ENCODE results near the gene ADGRF5.
"Not testable (repeated sequence)": the region's sequence is repeated elsewhere in the genome, so short reads cannot be mapped to it uniquely, and the experiment has no call there.

ADGRF5 gene

GRCh38 chr6:46882645-46883044, 39.1 kb downstream of the ADGRF5 start:
- DNase-seq, result peak; percentile 99

DNA sequence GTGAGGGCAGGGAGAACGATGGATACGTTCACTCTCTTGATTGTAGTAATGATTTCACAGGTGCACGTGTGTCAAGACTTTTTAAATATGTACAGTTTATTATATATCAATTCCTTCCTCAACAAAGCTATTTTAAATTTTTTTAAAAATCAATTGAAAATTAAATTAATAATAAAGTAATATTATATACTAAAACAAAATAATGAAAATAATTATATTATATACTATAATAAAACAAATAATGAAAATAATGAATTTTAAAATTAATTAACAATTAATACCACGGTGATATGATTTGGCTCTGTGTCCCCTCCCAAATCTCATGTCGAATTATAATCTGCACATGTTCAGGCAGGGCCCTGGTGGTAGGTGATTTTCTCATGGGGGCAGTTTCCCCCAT, 42.7 kb downstream of the ADGRF5 start:
- DNase-seq, result no peak

- DNase-seq, result peak; percentile 99
These were observed 45.6 kb downstream of the ADGRF5 start for GRCh38 chr6:46876126-46876525.

DNA sequence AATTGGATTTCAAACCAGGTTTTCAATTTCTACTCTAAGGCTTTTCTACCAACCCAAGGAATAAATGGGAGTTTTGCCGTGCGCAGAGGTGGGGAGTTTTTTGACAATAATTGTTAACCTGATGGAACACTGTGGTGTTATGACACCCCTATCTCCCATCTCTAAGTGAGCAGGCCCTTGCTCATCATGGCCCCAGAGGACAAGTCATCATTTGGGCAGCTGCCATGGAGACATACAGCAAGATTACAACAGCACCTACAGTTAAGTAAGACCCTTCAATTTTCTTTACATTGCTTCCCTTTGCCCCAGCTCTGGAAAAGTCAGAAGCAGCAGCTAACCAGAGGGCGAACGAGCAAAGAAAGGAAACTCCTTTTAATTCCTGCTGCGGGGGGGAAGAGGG, 54.3 kb downstream of the ADGRF5 start:
- DNase-seq, result no peak

- no peak for DNase-seq
These were observed 56.5 kb downstream of the ADGRF5 start for GRCh38 chr6:46865221-46865620.

- DNase-seq, result no peak
These were observed 57.9 kb downstream of the ADGRF5 start for GRCh38 chr6:46863791-46864190.

- DNase-seq, result peak; percentile 12
These were observed 59.4 kb downstream of the ADGRF5 start for GRCh38 chr6:46862381-46862780.

GRCh38 chr6:46855966-46856365, 65.8 kb downstream of the ADGRF5 start:
- DNase-seq, result peak; percentile 38

- not testable (repeated sequence) for DNase-seq
These were observed 70.2 kb downstream of the ADGRF5 start for GRCh38 chr6:46851576-46851975.

DNA sequence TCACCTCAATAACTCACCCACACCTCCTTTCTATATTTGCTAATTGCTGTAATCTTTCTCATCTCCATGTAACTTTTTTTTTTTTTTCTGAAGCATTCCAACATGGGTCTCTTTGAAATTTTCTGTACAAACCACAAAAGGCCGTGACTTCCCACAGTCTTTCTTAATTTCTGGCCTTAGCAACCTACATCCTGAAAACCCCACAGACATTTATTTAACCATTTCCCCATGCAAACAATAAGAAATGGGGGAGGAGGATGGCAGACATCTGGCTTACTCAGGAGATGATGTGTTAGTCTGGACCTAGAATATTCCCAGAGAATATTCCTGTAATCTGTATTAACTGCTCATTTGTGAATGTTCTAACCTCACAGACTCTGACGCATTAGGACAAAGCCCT, 70.9 kb downstream of the ADGRF5 start:
- DNase-seq, result no peak

DNA sequence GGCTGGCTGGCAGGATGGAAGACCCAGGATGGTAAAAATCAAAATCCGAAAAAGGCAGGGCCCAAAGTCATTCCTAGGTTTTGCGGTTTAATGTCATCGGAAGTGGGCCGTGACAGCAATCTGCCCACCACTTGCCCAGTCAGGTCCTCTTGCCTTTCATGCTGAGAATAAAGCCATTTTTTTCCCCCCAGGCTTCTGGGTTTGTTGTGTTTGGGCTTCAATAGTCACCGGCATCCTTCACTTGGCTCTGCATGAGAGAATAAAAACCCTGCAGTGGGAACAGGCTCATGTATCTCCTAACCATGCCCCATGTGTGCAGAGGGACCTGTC, 72.4 kb downstream of the ADGRF5 start:
- DNase-seq, result peak; percentile 58

DNA sequence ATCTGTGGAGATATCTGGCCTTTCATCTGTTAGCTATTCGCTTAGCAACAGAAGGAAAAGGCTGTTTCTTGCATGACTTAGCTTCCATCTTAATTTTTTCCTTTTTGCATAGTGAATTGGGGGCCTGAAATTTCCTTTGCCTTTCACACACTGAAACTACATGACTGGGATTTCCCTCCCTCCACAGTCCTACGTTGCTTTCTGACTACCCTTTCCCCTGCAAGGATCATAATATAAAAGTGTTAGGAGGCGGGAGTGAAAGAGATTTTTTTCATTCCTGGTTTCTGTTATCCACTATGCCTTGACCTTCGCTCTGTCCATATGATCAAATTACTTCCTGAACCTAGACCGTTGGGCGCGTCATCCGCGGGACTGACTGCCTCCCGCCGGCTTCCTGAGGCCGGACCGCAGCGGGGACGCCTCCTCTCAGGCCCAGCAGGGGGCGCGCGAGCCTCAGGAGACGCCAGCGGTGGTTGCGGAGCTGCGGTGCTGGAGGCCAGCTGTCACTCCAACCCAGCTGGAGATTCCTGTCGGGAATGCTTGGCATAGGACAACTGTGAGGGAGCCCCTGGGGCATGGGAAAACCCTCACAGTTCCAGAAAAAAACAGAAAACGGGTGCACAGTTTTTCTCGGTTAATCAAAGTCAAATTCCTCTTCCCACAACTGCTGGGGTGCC, 72.9 kb downstream of the ADGRF5 start:
- DNase-seq, result peak; percentile 92

DNA sequence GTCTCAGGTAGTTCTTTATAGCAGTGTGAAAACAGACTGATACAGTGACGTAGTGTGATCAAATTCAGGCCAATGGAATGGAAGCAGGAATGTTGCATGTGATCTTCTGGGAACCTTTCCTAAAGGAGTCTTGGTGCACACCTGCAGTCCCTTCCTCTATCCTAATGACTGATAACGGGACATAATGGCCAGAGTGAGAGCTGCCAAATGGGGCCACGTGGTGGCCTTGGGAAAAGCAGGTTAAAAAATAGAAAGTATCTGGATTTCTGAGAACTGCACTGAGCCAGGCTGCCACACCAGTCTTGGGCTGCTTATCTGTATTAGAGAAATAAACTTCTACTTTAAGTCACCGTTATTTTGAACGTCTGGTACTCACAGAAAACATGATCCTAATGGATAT, 76.6 kb downstream of the ADGRF5 start:
- no peak for DNase-seq

DNA sequence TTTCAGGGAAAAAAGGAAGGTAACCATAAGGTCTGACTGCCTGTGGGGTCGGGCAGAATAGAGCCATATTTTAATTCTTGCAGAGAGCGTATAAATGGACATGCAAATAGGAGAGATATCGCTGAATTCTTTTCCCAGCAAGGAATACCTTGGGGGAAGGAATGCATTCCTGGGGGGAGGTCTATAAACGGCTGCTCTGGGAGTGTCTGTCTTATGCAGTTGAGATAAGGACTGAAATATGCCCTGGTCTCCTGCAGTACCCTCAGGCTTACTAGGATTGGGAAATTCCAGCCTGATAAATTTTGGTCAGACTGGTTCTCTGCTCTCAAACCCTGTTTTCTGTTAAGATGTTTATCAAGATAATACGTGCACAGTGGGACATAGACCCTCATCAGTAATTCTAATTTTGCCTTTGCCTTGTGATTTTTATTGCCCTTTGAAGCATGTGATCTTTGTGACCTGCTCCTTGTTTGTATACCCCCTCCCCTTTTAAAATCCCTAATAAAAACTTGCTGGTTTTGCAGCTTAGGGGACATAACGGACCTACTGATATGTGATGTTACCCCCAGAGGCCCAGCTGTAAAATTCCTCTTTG, 79.4 kb downstream of the ADGRF5 start:
- DNase-seq, result not testable (repeated sequence)

DNA sequence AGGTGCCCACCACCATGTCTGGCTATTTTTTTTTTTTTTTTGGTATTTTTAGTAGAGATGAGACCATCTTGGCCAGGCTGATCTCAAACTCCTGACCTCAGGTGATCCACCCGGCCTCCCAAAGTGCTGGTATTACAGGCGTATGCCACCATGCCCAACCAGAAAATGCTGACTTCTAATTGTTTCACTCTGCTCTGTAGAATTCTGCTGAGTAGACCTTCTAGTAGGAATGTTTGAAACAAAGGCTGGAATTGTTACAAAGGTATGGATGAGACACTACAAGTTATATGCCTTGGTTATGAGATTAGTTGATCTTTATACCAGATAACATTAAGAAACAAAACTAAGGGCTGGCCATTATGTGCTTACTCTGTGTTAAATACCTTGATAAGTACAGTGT, 83.7 kb downstream of the ADGRF5 start:
- no peak for DNase-seq

DNA sequence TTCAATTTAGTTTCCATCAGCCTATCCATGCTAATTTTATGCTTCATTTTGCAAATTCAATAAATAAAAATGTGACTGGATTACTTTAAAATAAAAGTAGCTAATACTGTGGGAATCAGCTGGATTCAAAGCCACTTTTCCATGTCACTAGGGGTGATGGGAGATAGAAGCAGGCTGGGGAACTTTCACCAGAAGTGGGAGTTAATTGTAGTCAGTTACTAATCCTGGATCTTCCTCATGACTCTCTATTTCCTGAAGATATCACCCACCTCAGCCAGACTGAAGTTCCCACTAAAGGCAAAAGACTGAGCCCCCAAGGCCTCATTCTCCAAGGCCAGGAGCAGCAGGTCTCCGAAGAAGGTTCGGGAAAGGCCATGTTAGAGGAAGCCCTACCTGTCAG, 86.7 kb downstream of the ADGRF5 start:
- DNase-seq, result not testable (repeated sequence)

GRCh38 chr6:46834257-46834916, 87.4 kb downstream of the ADGRF5 start:
- not testable (repeated sequence) for DNase-seq

- peak; percentile 62 for DNase-seq
These were observed 88.9 kb downstream of the ADGRF5 start for GRCh38 chr6:46832816-46833215.

GRCh38 chr6:46828939-46829338, 92.8 kb downstream of the ADGRF5 start:
- DNase-seq, result no peak

GRCh38 chr6:46821458-46821881, 100.3 kb downstream of the ADGRF5 start:
- DNase-seq, result no peak

- DNase-seq, result no peak
These were observed 102.2 kb downstream of the ADGRF5 start for GRCh38 chr6:46819561-46819960.

DNA sequence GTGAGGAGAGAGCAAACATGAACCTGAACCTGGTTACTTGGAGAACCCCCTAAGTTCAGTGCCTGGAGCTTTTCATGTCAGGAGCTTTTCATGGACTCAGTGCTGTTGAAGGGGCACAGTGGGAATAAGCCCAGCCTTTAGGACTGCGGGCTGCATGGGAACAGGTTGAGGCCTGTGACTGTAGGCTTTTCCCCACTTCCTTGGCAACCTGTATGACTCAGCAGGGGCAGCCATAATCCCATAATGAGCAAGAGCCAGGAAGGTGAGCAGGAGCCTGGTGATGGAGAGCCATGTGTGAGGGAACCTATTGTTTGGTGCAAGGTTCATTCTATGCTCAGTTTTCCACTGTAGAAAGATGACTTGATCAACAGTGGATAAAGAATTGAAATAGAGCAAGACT, 105.1 kb downstream of the ADGRF5 start:
- DNase-seq, result peak; percentile 44

DNA sequence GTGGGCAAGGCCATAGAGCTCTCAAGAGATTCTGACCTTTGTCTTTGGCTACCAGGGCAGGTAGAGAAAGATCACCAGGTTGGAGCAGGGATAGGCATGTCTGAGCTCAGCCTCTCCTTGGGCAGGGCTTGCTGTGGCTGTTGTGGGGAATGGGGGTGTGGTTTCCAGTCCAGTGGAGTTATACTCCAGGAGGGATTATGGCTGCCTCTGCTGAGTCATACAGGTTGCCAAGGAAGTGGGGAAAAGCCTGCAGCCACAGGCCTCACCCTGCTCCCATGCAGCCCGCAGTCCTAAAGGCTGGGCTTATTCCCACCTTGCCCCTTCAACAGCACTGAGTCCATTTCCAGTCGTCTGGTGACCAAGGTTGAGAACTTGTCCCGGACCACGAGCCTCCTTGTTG, 106.6 kb downstream of the ADGRF5 start:
- no peak for DNase-seq

GRCh38 chr6:46808806-46809205, 112.9 kb downstream of the ADGRF5 start:
- no peak for DNase-seq

All from NCI-H69 (cell line).